Brain microvascular endothelial cell (primary cell): Measurements from ENCODE around the gene TNPO3.

Experiments
- DNase-seq: peaks from one replicate; pipeline ENCODE4 v3.0.0-alpha.2; 2020
- H3K27ac ChIP-seq: fragments of 250-450 bp; sonication (Bioruptor Pico); 2 replicates; pipeline ENCODE4 v1.5.1; 2020; ENCODE audit warnings: mild to moderate bottlenecking, moderate library complexity
- H3K27me3 ChIP-seq: fragments of 250-450 bp; sonication (Bioruptor Pico); replicated peaks from 2 replicates; pipeline ENCODE4 v1.5.1; 2020; ENCODE audit warnings: mild to moderate bottlenecking
- H3K36me3 ChIP-seq: fragments of 250-450 bp; sonication (Bioruptor Pico); replicated peaks from 2 replicates; pipeline ENCODE4 v1.5.1; 2020; ENCODE audit warnings: mild to moderate bottlenecking
- H3K4me3 ChIP-seq: 2 replicates; pipeline ENCODE4 v1.5.1; 2011; ENCODE audit warnings: low read depth, mild to moderate bottlenecking, control low read depth, low read length, moderate library complexity
- in situ Hi-C: cut with HindIII; loops from 2 replicates; pipeline ENCODE4 v1.10.0; 2017; ENCODE audit warnings: low sequenced_read_pairs, low pct_ligation_motif_present
- TF ChIP-seq, protein P1 (sequence below): IDR thresholded peaks from 2 replicates; pipeline ENCODE4 v1.5.1; 2011; ENCODE audit warnings: low read depth, mild to moderate bottlenecking, moderate library complexity, low read length, control low read depth, inconsistent platforms; ENCODE audit errors: missing control alignments

Gene TNPO3

DNA sequence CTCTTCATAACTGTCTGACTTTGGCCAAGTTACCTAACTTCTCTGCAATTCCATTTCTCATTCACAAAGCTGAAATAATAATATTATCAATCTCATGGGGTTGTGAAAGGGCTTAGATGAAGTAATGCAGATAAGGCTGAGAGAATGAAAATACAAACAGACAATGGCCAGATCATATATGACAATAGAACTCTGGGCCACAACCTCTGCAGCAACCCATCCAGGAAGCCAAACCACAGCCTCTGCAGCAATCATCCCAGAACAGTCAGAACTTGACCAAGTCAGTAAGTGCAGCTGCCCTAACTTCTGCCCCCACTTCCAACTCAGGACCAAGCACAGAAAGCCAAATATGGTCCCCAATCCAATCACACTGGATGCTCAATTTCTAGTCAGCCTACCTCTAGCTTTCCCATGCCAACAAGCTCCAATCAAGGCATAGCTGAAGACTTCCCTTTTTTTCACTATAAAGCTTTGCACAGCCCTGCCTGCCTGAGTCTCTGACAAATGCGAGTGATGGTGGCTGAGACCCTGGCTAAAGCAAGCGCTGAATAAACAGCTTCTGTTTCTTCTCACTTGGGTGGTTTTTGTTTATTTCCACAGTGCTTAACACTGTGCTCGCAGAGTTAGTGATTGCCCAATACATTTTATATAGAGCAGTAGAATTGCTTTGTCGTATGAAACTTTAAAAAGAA, 34.8 kb upstream of the TNPO3 start:
- TF ChIP-seq, protein P1, sequence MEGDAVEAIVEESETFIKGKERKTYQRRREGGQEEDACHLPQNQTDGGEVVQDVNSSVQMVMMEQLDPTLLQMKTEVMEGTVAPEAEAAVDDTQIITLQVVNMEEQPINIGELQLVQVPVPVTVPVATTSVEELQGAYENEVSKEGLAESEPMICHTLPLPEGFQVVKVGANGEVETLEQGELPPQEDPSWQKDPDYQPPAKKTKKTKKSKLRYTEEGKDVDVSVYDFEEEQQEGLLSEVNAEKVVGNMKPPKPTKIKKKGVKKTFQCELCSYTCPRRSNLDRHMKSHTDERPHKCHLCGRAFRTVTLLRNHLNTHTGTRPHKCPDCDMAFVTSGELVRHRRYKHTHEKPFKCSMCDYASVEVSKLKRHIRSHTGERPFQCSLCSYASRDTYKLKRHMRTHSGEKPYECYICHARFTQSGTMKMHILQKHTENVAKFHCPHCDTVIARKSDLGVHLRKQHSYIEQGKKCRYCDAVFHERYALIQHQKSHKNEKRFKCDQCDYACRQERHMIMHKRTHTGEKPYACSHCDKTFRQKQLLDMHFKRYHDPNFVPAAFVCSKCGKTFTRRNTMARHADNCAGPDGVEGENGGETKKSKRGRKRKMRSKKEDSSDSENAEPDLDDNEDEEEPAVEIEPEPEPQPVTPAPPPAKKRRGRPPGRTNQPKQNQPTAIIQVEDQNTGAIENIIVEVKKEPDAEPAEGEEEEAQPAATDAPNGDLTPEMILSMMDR = no peak
- Histone ChIP-seq H3K27ac (no peak overlapping the region), H3K36me3 (no peaks in the 10 kb centered on the region), H3K27me3 (no peaks in the 10 kb centered on the region), H3K4me3 (no peak overlapping the region)
- in situ Hi-C loops = loop anchor here (25.0 kb wide), 1 partner anchor 177 kb away; the partner anchor contains the start of gene KCP
- peak; percentile 27 for DNase-seq

DNA sequence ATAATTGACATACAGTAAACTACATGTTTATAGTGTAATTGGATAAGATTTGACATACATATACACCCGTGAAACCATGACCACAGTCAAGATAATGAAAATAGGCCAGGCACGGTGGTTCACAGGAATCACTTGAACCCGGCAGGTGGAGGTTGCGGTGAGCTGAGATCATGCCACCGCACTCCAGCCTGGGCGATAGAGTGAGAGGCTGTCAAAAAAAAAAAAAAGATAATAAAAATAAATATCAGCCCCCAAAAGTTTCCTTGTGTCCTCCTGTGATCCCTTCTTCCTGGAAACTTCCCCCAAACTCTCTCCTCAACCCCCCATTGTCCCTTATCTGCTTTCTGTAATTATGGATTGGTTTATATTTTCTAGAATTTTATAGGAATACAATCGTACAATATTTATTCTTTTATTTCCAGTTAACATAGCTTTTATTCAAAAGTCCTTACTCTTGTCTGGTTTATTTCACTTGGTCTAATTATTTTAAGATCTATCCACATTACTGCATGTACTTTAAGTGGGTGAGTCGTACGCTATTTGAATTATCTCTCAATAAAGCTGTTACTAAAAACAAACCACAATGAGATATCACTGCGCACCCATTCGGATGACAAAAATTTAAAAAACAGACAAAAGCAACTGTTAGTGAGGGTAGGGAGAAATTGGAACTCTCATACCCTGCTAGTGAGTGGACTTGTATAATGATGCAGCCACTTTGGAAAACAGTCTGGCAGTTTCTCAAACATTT, 30.1 kb upstream of the TNPO3 start:
- H3K27ac ChIP-seq = no peak overlapping the region
- in situ Hi-C loops = loop anchor here (25.0 kb wide), 1 partner anchor 173 kb away; the partner anchor contains the start of gene KCP
- DNase-seq = no peak

DNA sequence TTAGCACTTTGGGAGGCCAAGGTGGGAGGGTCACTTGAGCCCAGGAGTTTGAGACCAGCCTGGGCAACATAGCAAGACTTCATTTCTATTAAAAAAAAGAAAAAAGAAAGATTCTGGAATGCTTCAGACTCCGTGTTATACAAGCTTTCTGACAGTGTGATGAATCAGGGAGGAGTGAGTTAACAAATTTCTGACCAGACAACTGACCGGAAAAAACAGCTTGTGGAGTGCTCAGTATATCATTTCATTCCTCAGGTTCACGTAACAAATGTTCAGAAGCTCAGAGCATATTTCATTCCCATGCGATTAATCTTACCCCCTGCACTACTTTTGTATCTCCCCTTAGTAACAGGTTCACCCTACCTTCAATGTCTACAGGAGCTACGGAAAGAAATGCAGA, 28.6 kb upstream of the TNPO3 start:
- Histone ChIP-seq H3K4me3 (no peak overlapping the region), H3K27me3 (no peaks in the 10 kb centered on the region), H3K27ac (no peak overlapping the region), H3K36me3 (no peaks in the 10 kb centered on the region)
- TF ChIP-seq, protein P1 = no peak
- no peak for DNase-seq
- in situ Hi-C loops = loop anchor here (25.0 kb wide), 1 partner anchor 171 kb away; the partner anchor contains the start of gene KCP

More for the DNA sequence above, 30.1 kb upstream of the TNPO3 start:
- Histone ChIP-seq H3K27me3 (no peaks in the 10 kb centered on the region), H3K4me3 (no peak overlapping the region), H3K36me3 (no peaks in the 10 kb centered on the region)
- TF ChIP-seq, protein P1 = no peak

DNA sequence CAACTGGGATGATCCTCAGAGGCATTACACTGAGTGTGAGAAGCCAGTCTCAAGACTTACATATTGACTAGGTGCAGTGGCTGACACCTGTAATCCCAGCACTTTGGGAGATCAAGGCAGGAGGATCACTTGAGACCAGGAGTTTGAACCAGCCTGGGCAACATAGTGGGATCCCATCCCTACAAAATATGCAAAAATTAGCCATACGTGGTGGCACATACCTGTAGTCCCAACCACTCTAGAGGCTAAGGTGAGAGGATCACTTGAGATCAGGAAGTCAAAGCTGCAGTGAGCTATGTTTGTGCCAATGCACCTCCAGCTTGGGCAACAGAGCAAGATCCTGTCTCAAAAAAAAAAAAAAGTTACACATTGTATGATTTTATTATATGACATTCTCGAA, 23.5 kb upstream of the TNPO3 start:
- H3K27ac ChIP-seq = no peak overlapping the region
- TF ChIP-seq, protein P1 = no peak
- H3K4me3 ChIP-seq = no peak overlapping the region
- DNase-seq = no peak
- in situ Hi-C loops = loop anchor here (25.0 kb wide), 1 partner anchor 166 kb away; the partner anchor contains the start of gene KCP
- no peaks in the 10 kb centered on the region for H3K27me3 ChIP-seq
- no peaks in the 10 kb centered on the region for H3K36me3 ChIP-seq

DNA sequence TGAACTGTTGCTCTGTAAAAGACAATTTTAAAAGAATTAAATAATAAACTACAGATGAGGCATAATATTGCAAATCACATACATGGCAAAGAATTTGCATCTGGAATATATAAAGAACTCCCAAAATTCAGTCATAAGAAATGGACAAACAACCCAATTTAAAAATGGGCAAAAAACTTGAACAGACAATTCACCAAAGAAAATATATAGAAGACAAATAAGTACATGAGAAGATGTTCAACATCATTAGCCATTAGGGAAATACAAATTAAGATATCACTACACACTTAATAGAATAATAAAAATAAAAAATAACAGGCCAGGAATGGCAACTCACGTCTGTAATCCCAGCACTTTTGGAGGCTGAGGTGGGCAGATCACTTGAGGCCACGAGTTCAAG, 22.0 kb upstream of the TNPO3 start:
- no peaks in the 10 kb centered on the region for H3K36me3 ChIP-seq
- H3K27me3 ChIP-seq = no peaks in the 10 kb centered on the region
- TF ChIP-seq, protein P1 = no peak
- H3K27ac ChIP-seq = no peak overlapping the region
- H3K4me3 ChIP-seq = no peak overlapping the region
- in situ Hi-C loops = loop anchor here (25.0 kb wide), 1 partner anchor 165 kb away; the partner anchor contains the start of gene KCP
- DNase-seq = no peak
